ENCODE results near the gene TPD52L2.
A peak's percentile ranks its signal among the peaks of the same experiment; 100 is the strongest.

Gene TPD52L2

DNA sequence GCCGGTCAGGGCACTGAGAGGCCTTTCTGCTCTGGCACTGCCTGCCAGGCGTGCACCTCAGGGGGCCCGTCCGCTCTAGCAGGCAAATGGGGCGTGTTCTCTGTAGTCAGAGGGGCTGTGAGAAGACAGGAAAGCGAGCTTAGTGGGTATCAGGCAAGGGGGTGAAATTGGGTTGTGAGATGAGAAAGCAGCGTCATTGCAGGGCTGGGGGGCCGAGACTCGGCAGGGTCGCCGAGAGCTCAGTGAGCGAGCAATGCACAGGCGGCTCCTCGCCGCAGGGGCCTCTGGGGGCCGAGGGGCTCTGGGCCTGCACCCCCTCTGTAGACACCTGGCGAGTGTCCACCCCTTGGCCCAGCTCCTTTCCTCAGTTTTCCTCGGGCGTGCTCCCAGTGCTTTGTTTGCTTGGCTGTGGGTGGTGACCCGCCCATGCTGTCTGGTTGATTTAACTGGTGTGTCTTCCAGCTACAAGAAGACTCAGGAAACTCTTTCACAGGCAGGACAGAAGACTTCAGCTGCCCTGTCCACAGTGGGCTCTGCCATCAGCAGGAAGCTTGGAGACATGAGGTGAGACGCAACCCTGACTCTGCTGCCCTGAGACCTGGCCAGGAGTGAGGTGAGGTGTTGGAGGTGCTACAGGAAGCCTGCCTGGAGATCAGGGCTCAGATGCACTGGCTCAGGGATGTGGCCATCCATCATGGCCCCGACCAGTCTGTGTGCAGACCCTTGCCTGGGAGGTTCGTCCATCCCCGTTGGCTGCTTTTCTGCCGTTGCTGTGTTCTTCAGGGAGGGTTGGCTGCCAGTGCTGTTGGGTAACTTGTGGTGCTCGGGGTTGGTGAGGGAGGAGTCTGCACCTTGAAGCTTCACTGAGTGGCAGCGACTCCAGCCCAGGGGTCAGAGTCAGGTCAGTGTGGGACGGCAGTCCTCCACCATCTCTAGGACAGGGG lies 17.5 kb downstream of the TPD52L2 start:
- no peak for DNase-seq

DNA sequence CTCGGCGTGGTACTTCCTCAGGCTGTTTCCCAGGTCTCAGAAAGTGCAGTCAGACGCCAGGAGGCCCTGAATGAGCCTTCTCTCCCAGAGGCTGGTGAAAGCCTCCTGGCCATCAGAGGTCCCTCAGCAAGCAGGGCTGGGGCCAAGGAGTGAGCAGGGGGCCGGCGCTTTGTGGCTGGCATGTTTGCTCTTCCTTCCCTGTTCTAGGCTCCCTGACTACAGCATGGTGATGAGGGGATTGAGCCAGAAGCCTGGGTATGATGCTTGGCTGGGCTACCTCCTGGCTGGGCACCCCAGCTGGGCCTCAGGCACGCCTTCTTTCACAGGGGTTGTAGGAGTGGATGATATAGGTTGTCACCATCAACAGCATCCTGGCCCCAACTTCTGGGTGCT lies 18.1 kb downstream of the TPD52L2 start:
- DNase-seq, result no peak

GRCh38 chr20:63884506-63885263 lies 19.6 kb downstream of the TPD52L2 start:
- DNase-seq, result no peak

- no peak for DNase-seq
Measured at GRCh38 chr20:63885264-63886053, 20.4 kb downstream of the TPD52L2 start.

- DNase-seq, result no peak
Measured at GRCh38 chr20:63886054-63886419, 21.0 kb downstream of the TPD52L2 start.

DNA sequence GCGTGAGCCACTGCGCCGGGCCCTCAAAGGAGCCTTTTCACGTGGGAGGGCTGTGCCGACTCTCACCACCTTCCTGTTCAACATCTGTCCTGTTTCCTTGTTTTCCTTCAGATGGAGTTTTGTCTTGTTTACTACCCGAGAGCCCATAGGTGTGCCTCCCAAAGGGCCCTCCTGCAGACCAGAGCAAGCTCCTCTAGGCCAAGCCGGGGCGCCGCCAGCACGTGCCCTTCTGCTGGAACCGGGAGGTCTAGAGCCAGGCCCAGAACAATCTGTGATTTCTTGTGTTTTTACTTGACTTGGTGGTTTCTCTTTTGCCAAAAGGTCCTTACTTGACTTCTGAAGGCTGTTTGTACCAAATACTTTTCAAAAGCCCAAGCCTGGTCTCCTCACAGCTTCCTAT lies 21.9 kb downstream of the TPD52L2 start:
- no peak for DNase-seq

- DNase-seq, result no peak
Measured at GRCh38 chr20:63889241-63890200, 24.5 kb downstream of the TPD52L2 start.

- DNase-seq, result no peak
Measured at GRCh38 chr20:63890201-63890576, 25.1 kb downstream of the TPD52L2 start.

- DNase-seq, result no peak
Measured at GRCh38 chr20:63890616-63891015, 25.5 kb downstream of the TPD52L2 start.

DNA sequence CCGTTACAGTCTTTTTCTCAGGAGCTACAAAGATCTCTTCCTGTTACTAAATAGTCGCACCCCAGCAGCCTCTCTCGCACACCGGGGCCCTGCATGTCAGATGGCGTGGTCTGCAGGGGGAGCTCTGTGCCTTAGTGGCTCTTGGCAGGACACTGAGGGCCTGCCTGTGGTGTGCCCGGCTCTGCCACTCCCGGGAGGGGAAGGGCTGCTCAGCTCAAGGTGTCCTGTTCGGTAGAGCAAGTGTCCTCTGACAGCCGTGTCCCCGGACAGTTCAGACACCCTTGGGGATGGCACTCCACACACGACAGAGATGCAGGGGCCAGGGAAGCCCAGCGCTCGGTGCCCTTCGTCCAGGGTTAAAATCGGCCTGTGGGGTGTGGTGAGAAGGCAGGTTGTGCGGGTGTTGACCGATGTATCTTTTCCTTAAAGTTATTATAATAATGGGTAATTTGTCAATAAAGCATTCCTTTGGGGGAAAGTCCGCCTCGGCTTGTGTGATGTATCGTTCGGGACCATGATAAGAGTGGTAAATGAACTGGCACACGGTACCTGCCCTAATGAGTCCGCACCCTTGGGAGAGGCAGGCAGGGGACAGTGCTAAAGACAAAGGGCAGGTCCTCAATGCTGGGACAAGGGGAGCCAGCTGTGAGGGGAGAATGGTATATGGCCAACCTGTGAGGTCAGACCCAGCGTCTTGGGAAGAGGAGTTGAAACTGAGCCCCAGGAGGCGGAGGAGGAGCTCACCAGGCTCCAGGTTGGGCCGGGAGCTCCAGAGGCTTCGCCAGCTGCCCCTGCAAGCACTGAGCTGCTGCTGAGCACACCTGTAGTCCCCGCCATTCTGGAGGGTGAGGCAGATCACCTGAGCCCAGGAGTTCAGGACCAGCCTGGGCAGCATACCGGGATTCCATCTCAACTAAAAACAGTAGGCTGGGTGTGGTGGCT lies 26.3 kb downstream of the TPD52L2 start:
- no peak for DNase-seq

DNA sequence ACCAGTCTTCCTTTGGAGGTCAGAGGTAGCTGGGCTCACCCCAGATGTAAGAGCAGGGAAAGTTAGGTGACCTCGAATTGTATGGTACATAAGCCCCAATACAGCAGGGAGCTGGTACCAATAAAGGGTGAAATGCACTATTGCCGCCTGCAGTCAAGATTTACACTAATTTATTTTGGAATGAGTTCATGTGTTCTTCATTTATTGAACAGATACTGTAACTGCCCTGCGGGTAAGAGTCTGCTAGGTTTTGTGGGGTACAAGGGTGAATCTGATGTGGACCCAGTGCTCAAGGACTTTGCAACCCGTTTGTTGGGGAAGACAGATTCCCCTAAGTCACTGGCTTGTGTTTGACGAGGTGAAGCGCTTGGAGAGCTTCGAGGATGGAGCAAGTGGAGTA lies 27.3 kb downstream of the TPD52L2 start:
- DNase-seq, result no peak

DNA sequence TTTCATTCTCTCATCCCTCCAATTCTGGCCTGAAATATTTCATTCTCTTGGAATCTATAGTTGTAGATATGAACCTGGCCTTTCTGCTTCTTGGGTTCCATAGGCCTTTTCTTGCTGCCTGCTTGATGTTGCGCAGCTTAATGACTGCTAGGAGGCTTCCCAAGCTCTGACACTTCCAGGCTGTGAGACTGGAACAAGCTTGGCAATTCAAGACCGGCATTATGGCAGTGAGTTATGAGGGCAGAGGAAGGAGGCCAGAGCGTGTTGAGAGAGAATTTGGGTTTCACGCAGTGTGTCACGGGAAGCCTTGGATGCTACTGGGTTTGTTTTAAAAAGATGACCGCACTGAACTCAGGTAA lies 28.9 kb downstream of the TPD52L2 start:
- DNase-seq, result no peak

DNA sequence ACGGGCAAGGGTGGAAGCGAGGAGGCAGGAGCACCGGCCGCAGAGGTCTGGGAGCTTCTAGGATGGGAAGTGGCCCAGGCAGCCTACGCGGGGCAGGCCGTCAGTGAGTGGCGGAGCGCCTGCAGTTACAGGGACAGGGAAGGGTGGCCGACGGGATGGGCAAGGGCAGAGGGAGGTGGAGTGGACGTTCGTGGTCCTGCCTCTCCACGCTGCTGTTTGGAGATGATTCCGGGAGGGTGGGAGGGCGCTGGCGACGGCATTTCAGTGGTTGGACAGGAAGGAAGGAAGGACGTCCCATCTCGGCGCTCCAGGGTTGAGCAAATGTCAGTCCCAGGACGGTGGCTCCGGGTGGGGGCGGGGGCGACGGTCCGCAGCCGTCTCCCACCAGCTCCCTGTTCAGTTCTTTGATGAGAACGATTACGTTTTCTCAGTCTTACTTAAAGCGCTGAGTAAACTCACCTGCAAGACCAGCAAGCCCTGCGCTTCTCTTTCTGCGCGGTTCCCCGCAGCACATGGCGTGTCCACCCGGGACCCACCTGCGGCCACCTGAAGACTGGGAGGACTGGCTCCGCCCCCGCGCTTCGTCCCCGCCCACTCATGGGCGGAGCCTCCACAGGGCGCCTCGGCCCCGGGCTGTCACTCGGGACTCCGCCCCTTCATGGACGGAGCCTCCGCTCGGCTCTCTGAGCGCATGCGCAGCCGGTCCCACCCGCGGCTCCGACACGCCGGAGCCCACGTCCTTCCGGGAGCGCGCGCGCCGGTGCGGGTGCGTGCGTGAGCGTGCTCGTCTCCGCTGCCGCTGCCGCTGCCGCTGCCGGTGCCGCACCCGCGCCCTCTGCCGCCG lies 29.5 kb downstream of the TPD52L2 start, which contains the start of gene DNAJC5:
DNAJC5 (plus strand) TSS at position 769 of the 844 bp plus-strand sequence. CDS start 33,220 bp downstream, outside the sequence.
- DNase-seq, result peak; percentile 95

GRCh38 chr20:63895202-63895951 lies 30.3 kb downstream of the TPD52L2 start:
- no peak for DNase-seq

DNA sequence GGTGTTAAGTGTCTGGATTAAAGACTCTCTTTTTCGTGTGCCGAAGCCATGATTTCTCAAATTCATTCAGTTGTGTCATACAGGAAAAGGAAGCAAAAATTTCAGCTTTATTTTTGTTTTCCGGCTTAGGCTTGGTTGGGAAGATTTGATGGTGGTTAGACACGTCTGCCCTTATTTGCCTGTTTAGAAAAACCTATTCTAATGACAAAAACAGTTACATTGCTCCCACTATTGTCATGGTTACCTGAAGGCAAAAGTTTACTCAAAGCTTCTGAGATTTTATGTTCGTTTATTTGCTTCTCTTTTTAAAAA lies 30.8 kb downstream of the TPD52L2 start:
- DNase-seq, result no peak

DNA sequence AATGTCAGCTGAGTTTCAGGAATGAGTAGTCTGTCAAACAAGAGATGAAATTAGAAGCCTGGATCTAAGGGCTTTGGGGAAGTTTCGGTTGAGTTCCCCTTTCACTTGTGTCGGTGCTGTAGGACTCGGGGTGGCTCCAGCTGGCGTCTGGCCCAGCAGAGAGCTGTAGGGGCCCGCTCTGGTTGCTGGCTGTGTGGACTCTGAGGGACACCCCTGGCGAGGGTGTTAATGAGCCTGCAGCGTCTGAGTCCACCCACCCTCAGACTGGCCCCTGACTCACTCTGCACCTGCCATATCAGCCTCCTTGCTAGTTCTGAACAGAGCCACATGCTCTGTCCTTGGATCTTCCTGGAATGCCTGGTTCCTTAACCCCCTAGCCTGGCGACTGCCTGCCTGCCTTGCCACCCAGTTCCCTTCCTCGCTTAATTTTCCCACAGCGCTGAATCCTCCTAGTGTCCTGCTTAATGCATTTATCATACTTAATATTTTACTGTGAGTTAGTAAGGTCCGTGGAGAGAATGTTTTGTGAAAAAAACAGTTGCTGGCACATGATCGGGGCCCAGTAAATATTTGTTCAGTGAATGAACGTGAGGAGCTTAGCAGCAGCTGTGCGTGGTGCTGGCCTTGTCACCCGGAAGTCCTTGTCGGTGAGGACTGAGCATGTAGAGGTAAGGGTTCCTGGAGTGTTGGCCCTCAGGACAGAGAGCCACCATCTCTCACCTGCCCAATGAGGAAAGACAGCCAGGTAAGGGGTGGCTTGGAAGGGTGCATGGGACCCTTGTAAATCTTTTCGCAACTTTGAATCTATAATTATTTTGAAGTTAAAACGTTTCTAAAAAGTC lies 31.4 kb downstream of the TPD52L2 start:
- no peak for DNase-seq

DNA sequence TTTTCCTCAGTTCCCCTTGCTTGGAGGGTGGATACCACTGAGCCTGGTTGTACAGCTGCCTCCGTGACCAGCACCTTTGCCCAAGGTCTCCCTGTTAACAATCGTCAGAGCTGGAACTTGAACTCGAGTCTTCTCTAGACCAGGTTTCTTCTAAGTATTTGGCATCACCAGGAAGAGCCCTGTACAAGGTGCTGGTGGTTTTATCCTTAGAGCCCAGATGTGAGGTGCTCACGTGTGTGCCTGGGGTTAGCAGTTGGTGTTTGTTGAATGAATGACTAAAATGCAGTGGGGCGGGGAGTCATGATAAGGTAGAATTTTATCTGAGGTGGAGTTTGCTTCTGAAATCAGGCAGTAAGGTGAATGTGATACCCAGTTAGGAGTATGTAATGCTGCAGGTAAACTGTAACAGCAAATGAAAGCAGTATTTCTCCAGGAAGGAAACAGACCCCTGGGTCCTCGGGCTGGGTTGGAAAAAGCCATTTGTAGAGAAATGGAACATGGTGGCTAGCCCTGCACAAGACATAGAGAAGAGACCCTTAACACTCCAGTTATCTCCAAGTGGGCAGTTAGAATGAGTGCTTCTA lies 33.0 kb downstream of the TPD52L2 start:
- DNase-seq, result no peak
